Body of pancreas (tissue), 4 donors: ENCODE measurements around the gene UBR3. TPM values are rescaled to one million over a fixed set of nuclear protein-coding genes. Genes with fewer than 3 reads are reported as not detected.

ENCODE experiments used
- ATAC-seq: fragments of 150-250 bp; one replicate; pipeline ENCODE4 v1.9.1; 2016
- DNase-seq, 4 donors: peaks; one replicate each; pipeline ENCODE4 v3.0.0-alpha.2; 2019
- H3K27ac ChIP-seq, 4 donors: fragments of 200-600 bp; sonication (generic); 1 replicate in 3 of 4; 2 replicates in 1 of 4; pipeline versions ENCODE4 v1.5.1 to v1.6.1; 2016 to 2019; ENCODE audit warnings: mild to moderate bottlenecking in 1 of 4, mixed read lengths in 1 of 4, moderate library complexity in 1 of 4
- H3K27me3 ChIP-seq, 2 donors: fragments of 200-600 bp; sonication (generic); one replicate each; pipeline ENCODE4 v1.6.0; 2016; ENCODE audit warnings: mild to moderate bottlenecking in 1 of 2
- H3K36me3 ChIP-seq, 2 donors: fragments of 200-600 bp; sonication (generic); replicated peaks in 1 of 2; 2 replicates each; pipeline ENCODE4 v1.5.1; 2016; ENCODE audit warnings: low read depth in 2 of 2; ENCODE audit not compliant: insufficient read depth in 1 of 2
- H3K4me1 ChIP-seq: fragments of 200-600 bp; sonication (generic); one replicate; pipeline ENCODE4 v1.6.0; 2016
- H3K4me3 ChIP-seq, 2 donors: fragments of 200-600 bp; sonication (generic); 1 replicate in 1 of 2; 2 replicates in 1 of 2; pipeline ENCODE4 v1.5.1; 2016 to 2019
- H3K9me3 ChIP-seq, 3 donors: fragments of 200-600 bp; sonication (generic); 1 replicate in 2 of 3; 2 replicates in 1 of 3; pipeline ENCODE4 v1.5.1; 2016
- POLR2A ChIP-seq, 3 donors: fragments of 450-650 bp; IDR thresholded peaks; one replicate each; pipeline ENCODE4 v1.6.1; 2016; ENCODE audit warnings: antibody characterized with exemption in 3 of 3, mild to moderate bottlenecking in 2 of 3
- WGBS, 2 donors: methylation state at CpG; one replicate each; pipeline ENCODE4 v1.1.5; 2017; 5-methylcytosine and 5-hydroxymethylcytosine counted together
- intact Hi-C: fragments of 100-400 bp; cut with DNase I; formaldehyde crosslinking; loops from one replicate; pipeline ENCODE4 v1.15.1; 2023
- total RNA-seq, 2 donors: library from RNA; depleted of rRNA; stranded (reverse); fragments of >200 nt; gene quantifications; one replicate each; pipeline ENCODE4 v1.1.0, GENCODE V29; 2016
- TF ChIP-seq, protein P1 (sequence below), 7 experiments: fragments of 450-650 bp in 4 of 7; fragments of 200-600 bp in 3 of 7; sonication (generic) in 3 of 7; IDR thresholded peaks; one replicate each; pipeline ENCODE4 v1.5.1; 2016 to 2019; ENCODE audit warnings: antibody characterized with exemption in 7 of 7

UBR3 gene
- total RNA-seq, 2 donors from 2014 or later, result 30.1 to 52.1 TPM

- Histone ChIP-seq H3K27me3 (no peaks in the 10 kb centered on the region), H3K27ac (no peak overlapping the region), H3K9me3 (no peaks in the 10 kb centered on the region), H3K4me1 (peaks cover 7% of the 10 kb centered on the region), H3K4me3 (no peak overlapping the region), H3K36me3 (no peaks in the 10 kb centered on the region)
- ATAC-seq, result no peak
- no peak for DNase-seq
- intact Hi-C loops, result no loop called here
- 49 to 60% methylated on average over 1 of the region's 1 CpG for WGBS, 2 donors
- TF ChIP-seq, protein P1, sequence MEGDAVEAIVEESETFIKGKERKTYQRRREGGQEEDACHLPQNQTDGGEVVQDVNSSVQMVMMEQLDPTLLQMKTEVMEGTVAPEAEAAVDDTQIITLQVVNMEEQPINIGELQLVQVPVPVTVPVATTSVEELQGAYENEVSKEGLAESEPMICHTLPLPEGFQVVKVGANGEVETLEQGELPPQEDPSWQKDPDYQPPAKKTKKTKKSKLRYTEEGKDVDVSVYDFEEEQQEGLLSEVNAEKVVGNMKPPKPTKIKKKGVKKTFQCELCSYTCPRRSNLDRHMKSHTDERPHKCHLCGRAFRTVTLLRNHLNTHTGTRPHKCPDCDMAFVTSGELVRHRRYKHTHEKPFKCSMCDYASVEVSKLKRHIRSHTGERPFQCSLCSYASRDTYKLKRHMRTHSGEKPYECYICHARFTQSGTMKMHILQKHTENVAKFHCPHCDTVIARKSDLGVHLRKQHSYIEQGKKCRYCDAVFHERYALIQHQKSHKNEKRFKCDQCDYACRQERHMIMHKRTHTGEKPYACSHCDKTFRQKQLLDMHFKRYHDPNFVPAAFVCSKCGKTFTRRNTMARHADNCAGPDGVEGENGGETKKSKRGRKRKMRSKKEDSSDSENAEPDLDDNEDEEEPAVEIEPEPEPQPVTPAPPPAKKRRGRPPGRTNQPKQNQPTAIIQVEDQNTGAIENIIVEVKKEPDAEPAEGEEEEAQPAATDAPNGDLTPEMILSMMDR (IDR thresholded peaks at IDR 0.05), result no peak
- TF ChIP-seq POLR2A (IDR thresholded peaks at IDR 0.05), result no peak
These were observed 59.9 kb downstream of the UBR3 start for GRCh38 chr2:169887120-169887519.

- DNase-seq (no peak), ATAC-seq (peak; percentile 47)
- peak overlapping the region in 1 of 4 donors; percentile 7 for H3K27ac ChIP-seq
These were observed 64.5 kb downstream of the UBR3 start for GRCh38 chr2:169891593-169892298.

DNA sequence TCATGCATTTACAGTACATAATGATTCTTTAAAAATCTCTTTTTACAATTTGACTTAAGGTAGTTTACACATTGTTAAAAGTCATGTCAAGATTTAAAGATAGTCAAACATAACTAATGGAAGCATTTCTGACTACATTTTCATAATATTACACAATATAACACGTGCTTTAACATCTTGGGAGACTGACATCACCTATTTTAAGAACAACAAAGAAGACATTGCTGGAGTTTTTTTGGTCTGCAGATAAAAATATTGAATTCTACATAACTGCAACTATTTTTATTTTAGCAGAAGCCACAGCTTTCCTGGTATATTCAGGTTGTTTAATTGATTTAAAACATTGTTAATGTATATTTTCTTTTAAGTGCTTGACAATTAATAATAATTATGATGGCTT, 65.7 kb downstream of the UBR3 start:
- Histone ChIP-seq H3K36me3 (peaks cover 0 to 4% of the 10 kb centered on the region in 2 donors), H3K4me1 (peaks cover 7% of the 10 kb centered on the region), H3K9me3 (no peaks in the 10 kb centered on the region), H3K27ac (no peak overlapping the region), H3K4me3 (no peak overlapping the region), H3K27me3 (no peaks in the 10 kb centered on the region)
- no peak for TF ChIP-seq POLR2A (IDR thresholded peaks at IDR 0.05)
- TF ChIP-seq, protein P1 (IDR thresholded peaks at IDR 0.05), result no peak
- 58 to 59% methylated on average over 1 of the region's 1 CpG for WGBS, 2 donors
- no peak for DNase-seq
- ATAC-seq, result no peak
- intact Hi-C loops, result no loop called here

More at GRCh38 chr2:169891593-169892298, 64.5 kb downstream of the UBR3 start:
- intact Hi-C loops, result no loop called here
- Histone ChIP-seq H3K4me1 (peaks cover 7% of the 10 kb centered on the region), H3K36me3 (peaks cover 0 to 4% of the 10 kb centered on the region in 2 donors), H3K4me3 (no peak overlapping the region), H3K9me3 (no peaks in the 10 kb centered on the region), H3K27me3 (no peaks in the 10 kb centered on the region)
- no peak for TF ChIP-seq POLR2A (IDR thresholded peaks at IDR 0.05)
- TF ChIP-seq, protein P1 (IDR thresholded peaks at IDR 0.05), result no peak
- 5 to 9% methylated on average over 3 of the region's 3 CpGs for WGBS, 2 donors

DNA sequence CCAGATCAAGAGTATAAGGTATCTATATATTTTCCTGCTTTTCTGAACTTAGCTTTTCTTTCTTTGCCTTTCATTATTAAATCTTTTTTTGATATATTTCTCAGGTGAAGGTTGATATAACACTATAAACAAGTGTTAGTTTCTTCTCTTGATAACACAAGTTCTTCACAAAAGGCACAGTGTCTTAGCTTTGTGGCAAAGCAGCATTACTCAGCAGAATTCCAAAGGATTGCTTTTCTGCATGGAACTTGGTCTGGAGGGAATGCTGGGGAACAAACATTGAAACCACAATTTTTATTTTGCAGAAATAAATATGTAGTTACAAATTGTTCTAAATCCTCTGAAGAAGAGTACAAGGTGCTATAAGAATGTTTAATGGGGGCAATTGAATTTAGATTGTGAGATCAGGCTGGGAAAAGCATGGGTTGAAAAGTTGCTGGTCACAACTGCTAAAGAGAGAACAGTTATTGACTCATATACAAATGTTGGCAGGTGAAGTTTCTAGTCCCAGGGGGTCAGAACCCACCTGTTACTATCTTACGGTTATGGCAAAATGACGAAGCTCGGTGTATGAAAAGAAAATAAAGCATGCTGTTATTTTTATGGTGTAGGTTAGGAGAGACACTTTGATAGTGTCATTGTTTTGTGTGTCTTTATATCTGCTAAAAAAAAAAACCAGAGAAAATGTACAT, 68.2 kb downstream of the UBR3 start:
- ATAC-seq, result no peak
- H3K4me3 ChIP-seq, result no peak overlapping the region
- DNase-seq, result no peak
- H3K36me3 ChIP-seq, result peaks cover 0 to 4% of the 10 kb centered on the region in 2 donors
- no peak for TF ChIP-seq POLR2A (IDR thresholded peaks at IDR 0.05)
- TF ChIP-seq, protein P1 (IDR thresholded peaks at IDR 0.05), result no peak
- no peaks in the 10 kb centered on the region for H3K27me3 ChIP-seq
- H3K4me1 ChIP-seq, result peaks cover 7% of the 10 kb centered on the region
- H3K9me3 ChIP-seq, result no peaks in the 10 kb centered on the region
- WGBS, 2 donors, result 95 to 97% methylated on average over 3 of the region's 3 CpGs
- intact Hi-C loops, result no loop called here
- H3K27ac ChIP-seq, result no peak overlapping the region
